B cell (primary cell): Measurements from ENCODE around the gene HEXIM2. TPM values are rescaled to one million over a fixed set of nuclear protein-coding genes. Genes with fewer than 3 reads are reported as not detected.
A peak's percentile ranks its signal among the peaks of the same experiment; 100 is the strongest.

Source experiments
- ATAC-seq: fragments of 200-7000 bp; cut with Tn5 transposase; one replicate; pipeline ENCODE4 v1.10.0; 2021; ENCODE audit warnings: low read depth, mild to moderate bottlenecking, moderate number of reproducible peaks, moderate library complexity
- CTCF ChIA-PET: fragments of 350-600 bp; sonication (Branson Sonifier 250); formaldehyde crosslinking; loops from one replicate; lab custom pipeline; 2021; ENCODE audit warnings: antibody characterized with exemption, inconsistent platforms; lab: Charles Lee
- POLR2A ChIA-PET: fragments of 350-600 bp; sonication (Branson Sonifier 250); formaldehyde crosslinking; loops from one replicate; lab custom pipeline; 2021; ENCODE audit warnings: antibody characterized with exemption; lab: Charles Lee
- DNase-seq: peaks from one replicate; pipeline ENCODE4 v3.0.0; 2013
- H2AFZ ChIP-seq: 2 replicates; pipeline ENCODE4 v1.6.1; 2012; ENCODE audit warnings: mild to moderate bottlenecking, low read depth, low read length; ENCODE audit not compliant: insufficient read depth, poor library complexity, severe bottlenecking
- H3K27ac ChIP-seq, 2 donors: 1 replicate in 1 of 2; 2 replicates in 1 of 2; pipeline ENCODE4 v1.5.1; 2012 to 2013; ENCODE audit warnings: low read length in 2 of 2, mild to moderate bottlenecking in 2 of 2, moderate library complexity in 1 of 2
- H3K27me3 ChIP-seq, 4 experiments: fragments of 200-600 bp in 1 of 4; sonication (generic) in 1 of 4; replicated peaks in 1 of 4; 1 replicate in 2 of 4; 2 replicates in 2 of 4; pipeline versions ENCODE4 v1.6.1 to v1.7.0; 2013 to 2016; ENCODE audit warnings: low read length in 3 of 4, mild to moderate bottlenecking in 2 of 4, mixed read lengths in 1 of 4, moderate library complexity in 1 of 4; ENCODE audit not compliant: insufficient read depth in 4 of 4, control insufficient read depth in 3 of 4; ENCODE audit errors: control extremely low read depth in 1 of 4
- H3K36me3 ChIP-seq, 2 experiments: replicated peaks in 1 of 2; 1 replicate in 1 of 2; 2 replicates in 1 of 2; pipeline versions ENCODE4 v1.6.1 to v1.7.1; 2013; ENCODE audit warnings: low read length in 1 of 2; ENCODE audit not compliant: insufficient read depth in 2 of 2, control insufficient read depth in 1 of 2; ENCODE audit errors: control extremely low read depth in 1 of 2, extremely low read depth in 1 of 2
- H3K4me1 ChIP-seq, 2 donors: fragments of 200-600 bp in 1 of 2; sonication (generic) in 1 of 2; 1 replicate in 1 of 2; 2 replicates in 1 of 2; pipeline versions ENCODE4 v1.5.1 to v1.6.1; 2013 to 2017; ENCODE audit warnings: low read length in 2 of 2; ENCODE audit not compliant: control insufficient read depth in 2 of 2, insufficient read depth in 2 of 2
- H3K4me2 ChIP-seq: replicated peaks from 2 replicates; pipeline ENCODE3; 2012; ENCODE audit warnings: mild to moderate bottlenecking, low read depth, low read length; ENCODE audit not compliant: poor library complexity, severe bottlenecking
- H3K4me3 ChIP-seq, 5 experiments: fragments of 200-600 bp in 1 of 5; sonication (generic) in 1 of 5; 1 replicate in 3 of 5; 2 replicates in 2 of 5; pipeline versions ENCODE4 v1.5.1 to v1.7.0; 2011 to 2016; ENCODE audit warnings: low read length in 4 of 5, mild to moderate bottlenecking in 4 of 5, low read depth in 2 of 5, control low read depth in 1 of 5, moderate library complexity in 1 of 5; ENCODE audit not compliant: insufficient read depth in 1 of 5; ENCODE audit errors: control extremely low read depth in 1 of 5, extremely low read depth in 1 of 5
- H3K79me2 ChIP-seq: fragments of 200-600 bp; sonication (generic); one replicate; pipeline ENCODE4 v1.6.0; 2016; ENCODE audit warnings: low read length; ENCODE audit not compliant: control insufficient read depth, insufficient read depth
- H3K9ac ChIP-seq: fragments of 200-600 bp; sonication (generic); 2 replicates; pipeline ENCODE4 v1.6.1; 2017; ENCODE audit warnings: mild to moderate bottlenecking, low read length, moderate library complexity
- H3K9me3 ChIP-seq, 3 donors: one replicate each; pipeline versions ENCODE4 v1.6.1 to v1.7.1; 2013; ENCODE audit warnings: low read length in 2 of 3; ENCODE audit not compliant: control insufficient read depth in 2 of 3, insufficient read depth in 1 of 3; ENCODE audit errors: control extremely low read depth in 1 of 3
- H4K20me1 ChIP-seq: 2 replicates; pipeline ENCODE4 v1.6.0; 2012; ENCODE audit warnings: mild to moderate bottlenecking, low read length; ENCODE audit not compliant: insufficient read depth, control insufficient read depth, poor library complexity, severe bottlenecking
- H3K27ac Mint-ChIP-seq: one replicate; pipeline ENCODE4 v1.8.0; 2021; ENCODE audit warnings: mixed read lengths
- H3K27me3 Mint-ChIP-seq: one replicate; pipeline ENCODE4 v1.8.0; 2021; ENCODE audit warnings: mixed read lengths
- H3K4me1 Mint-ChIP-seq: one replicate; pipeline ENCODE4 v1.8.0; 2021; ENCODE audit warnings: mixed read lengths
- H3K4me3 Mint-ChIP-seq: one replicate; pipeline ENCODE4 v1.8.0; 2021; ENCODE audit warnings: mixed read lengths
- H3K9me3 Mint-ChIP-seq: one replicate; pipeline ENCODE4 v1.8.0; 2022; ENCODE audit warnings: mixed read lengths; ENCODE audit not compliant: insufficient read depth
- EZH2 ChIP-seq: IDR thresholded peaks from 2 replicates; pipeline ENCODE4 v1.6.1; 2012; ENCODE audit warnings: borderline replicate concordance, low read depth, mild to moderate bottlenecking, moderate library complexity, low read length; ENCODE audit not compliant: insufficient read depth, poor library complexity, severe bottlenecking
- WGBS: methylation state at CpG from one replicate; pipeline ENCODE4 v1.1.5; 2013; ENCODE audit warnings: missing lambda C conversion rate; ENCODE audit not compliant: insufficient coverage; 5-methylcytosine and 5-hydroxymethylcytosine counted together
- intact Hi-C: fragments of 100-400 bp; cut with micrococcal nuclease; formaldehyde crosslinking; loops from one replicate; pipeline ENCODE4 v1.10.0; 2022
- polyA plus RNA-seq: library from polyadenylated mRNA; depleted of rRNA; stranded (reverse); fragments of >200 nt; gene quantifications from 2 replicates; pipeline ENCODE4 v1.2.3, GENCODE V29; 2012
- total RNA-seq, 2 donors: library from RNA; stranded (reverse); fragments of 120-200 nt in 1 of 2; gene quantifications; 1 replicate in 1 of 2; 2 replicates in 1 of 2; pipeline versions ENCODE4 v1.2.3 to v1.2.4, GENCODE V29; 2013 to 2022
- TF ChIP-seq, protein P1 (sequence below): fragments of 200-600 bp; IDR thresholded peaks from one replicate; pipeline ENCODE4 v1.8.0; 2022; ENCODE audit warnings: antibody characterized with exemption, mild to moderate bottlenecking

HEXIM2 gene
- total and polyA plus RNA-seq, 2 donors (not counting 1 experiment from before 2014, with no cell fraction given): 3.7 to 10.0 TPM

DNA sequence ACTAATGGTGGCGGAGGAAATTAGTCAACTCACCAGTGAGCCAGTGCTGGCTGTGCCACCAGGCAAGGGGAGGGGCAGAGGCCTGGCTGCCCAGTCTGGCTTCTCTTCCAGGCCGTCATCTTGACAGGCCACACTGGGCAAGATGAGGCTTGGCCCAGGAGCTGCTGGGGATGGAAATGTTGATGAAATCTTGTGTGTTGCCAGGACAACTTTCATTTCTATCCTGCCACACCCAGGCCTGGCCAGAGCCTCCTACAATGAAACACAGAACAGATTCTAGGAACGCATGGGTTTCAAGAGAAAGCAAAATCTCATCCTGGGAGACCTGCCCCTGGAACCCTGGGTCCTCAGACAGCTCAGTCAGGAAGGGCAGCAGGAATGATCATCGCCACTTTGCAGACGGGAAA is 9.3 kb downstream of the HEXIM2 start:
- TF ChIP-seq EZH2: no peak
- TF ChIP-seq, protein P1, sequence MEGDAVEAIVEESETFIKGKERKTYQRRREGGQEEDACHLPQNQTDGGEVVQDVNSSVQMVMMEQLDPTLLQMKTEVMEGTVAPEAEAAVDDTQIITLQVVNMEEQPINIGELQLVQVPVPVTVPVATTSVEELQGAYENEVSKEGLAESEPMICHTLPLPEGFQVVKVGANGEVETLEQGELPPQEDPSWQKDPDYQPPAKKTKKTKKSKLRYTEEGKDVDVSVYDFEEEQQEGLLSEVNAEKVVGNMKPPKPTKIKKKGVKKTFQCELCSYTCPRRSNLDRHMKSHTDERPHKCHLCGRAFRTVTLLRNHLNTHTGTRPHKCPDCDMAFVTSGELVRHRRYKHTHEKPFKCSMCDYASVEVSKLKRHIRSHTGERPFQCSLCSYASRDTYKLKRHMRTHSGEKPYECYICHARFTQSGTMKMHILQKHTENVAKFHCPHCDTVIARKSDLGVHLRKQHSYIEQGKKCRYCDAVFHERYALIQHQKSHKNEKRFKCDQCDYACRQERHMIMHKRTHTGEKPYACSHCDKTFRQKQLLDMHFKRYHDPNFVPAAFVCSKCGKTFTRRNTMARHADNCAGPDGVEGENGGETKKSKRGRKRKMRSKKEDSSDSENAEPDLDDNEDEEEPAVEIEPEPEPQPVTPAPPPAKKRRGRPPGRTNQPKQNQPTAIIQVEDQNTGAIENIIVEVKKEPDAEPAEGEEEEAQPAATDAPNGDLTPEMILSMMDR: no peak
- ATAC-seq (no peak), DNase-seq (no peak)
- H3K4me3 Mint-ChIP-seq: peak overlapping the region; percentile 23
- Histone ChIP-seq H3K36me3 (no peaks in the 10 kb centered on the region), H3K27me3 (no peaks in the 10 kb centered on the region), H3K9me3 (no peaks in the 10 kb centered on the region), H3K4me1 (peaks cover 11 to 16% of the 10 kb centered on the region in 2 donors), H3K9ac (no peak overlapping the region), H3K27ac (no peak overlapping the region), H3K4me3 (no peak overlapping the region), H3K4me2 (no peak overlapping the region), H4K20me1 (no peaks in the 10 kb centered on the region), H3K79me2 (no peaks in the 10 kb centered on the region), H2AFZ (no peak overlapping the region)
- H3K27ac Mint-ChIP-seq: peak overlapping the region; percentile 50
- intact Hi-C loops: no loop called here
- 85% methylated on average over 4 of the region's 5 CpGs for WGBS
- POLR2A ChIA-PET: interaction anchor here (0.6 to 3.6 kb wide), 3 partner anchors 9 to 22 kb away, joined by 3 to 23 read pairs (median 23); partner anchors contain the start of genes HEXIM1 and HEXIM2
- H3K27me3 Mint-ChIP-seq: no peaks in the 10 kb centered on the region
- no peaks in the 10 kb centered on the region for H3K9me3 Mint-ChIP-seq
- peaks cover 12% of the 10 kb centered on the region for H3K4me1 Mint-ChIP-seq
- CTCF ChIA-PET: interaction anchor here (0.9 to 3.0 kb wide), 2 partner anchors 26 to 36 kb away, joined by 4 to 23 read pairs; partner anchors contain the start of gene ACBD4
